ENCODE data around the gene NHLRC4. TPM values are rescaled to one million over a fixed set of nuclear protein-coding genes. Genes with fewer than 3 reads are reported as not detected.

NHLRC4 gene
- total RNA-seq, 2 experiments from 2014 or later, result 0.41 to 0.72 TPM

DNA sequence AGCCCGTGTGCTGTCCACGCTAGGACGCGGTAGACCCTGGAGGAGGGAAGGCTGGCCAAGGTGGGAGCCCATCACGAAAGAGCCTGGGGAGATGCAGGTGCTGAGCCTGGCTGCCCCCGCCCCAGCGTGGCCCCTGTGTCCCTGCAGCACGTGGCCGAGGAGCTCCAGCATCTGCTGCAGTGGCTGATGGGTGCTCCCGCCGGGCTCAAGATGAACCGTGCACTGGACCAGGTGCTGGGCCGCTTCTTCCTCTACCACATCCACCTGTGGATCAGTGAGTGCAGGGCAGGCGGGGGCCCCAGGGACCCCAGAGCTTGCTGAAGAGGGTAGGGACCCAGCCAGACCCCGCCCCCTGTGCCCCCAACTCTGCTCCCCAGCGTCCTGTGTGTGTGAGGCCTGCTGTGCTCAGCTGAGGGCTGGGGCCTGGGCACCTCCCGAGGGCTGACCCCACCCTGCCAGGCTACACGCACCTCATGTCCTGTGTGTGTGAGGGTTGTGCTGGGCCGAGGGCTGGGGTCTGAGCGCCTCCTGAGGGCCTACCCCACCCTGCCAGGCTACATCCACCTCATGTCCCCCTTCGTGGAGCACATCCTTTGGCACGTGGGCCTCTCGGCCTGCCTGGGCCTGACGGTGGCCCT, 11.5 kb downstream of the NHLRC4 start:
- H3K4me3 Mint-ChIP-seq, result no peak overlapping the region
- ChIA-PET POLR2A (interaction anchor here (1.5 to 2.0 kb wide), 2 partner anchors 10 to 58 kb away, joined by 4 to 8 read pairs; partner anchors contain the start of gene METTL26), CTCF (interaction anchor here (1.5 kb wide), 1 partner anchor 19 kb away, joined by 4 read pairs; no protein-coding TSS in a partner anchor)
- ATAC-seq, result no peak
- H3K27me3 Mint-ChIP-seq, result no peaks in the 10 kb centered on the region
- intact Hi-C loops (cut with micrococcal nuclease), result no loop called here
- TF ChIP-seq CTCF (IDR thresholded peaks at IDR 0.05), result no peak
- peaks cover 3% of the 10 kb centered on the region for H3K4me1 Mint-ChIP-seq (ENCODE audit: low read depth)
- H3K36me3 Mint-ChIP-seq (ENCODE audit: low read depth), result no peaks in the 10 kb centered on the region
- no peak for DNase-seq
- no peak overlapping the region for H3K27ac Mint-ChIP-seq
- no peaks in the 10 kb centered on the region for H3K9me3 Mint-ChIP-seq

DNA sequence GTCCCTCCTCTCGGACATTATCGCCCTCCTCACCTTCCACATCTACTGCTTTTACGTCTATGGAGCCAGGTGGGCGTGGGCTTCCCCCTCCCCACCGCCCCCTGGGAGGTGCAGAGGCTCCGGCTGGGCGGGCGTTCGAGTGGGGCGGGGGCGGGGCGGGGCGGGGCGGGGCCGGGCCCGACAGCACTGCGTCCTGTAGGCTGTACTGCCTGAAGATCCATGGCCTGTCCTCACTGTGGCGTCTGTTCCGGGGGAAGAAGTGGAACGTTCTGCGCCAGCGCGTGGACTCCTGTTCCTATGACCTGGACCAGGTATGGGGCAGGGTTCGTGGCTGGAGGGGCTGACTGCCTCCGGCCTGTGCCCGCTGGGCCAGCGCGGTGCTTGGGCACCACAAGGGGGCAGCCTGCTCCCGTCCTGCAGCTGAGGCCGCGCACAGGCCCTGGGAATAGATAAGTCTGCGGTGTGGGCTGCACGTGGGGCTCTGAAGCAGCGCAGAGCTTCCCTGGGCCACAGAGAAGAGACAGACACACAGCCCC, 12.1 kb downstream of the NHLRC4 start:
- H3K27me3 Mint-ChIP-seq, result no peaks in the 10 kb centered on the region
- no peak overlapping the region for H3K27ac Mint-ChIP-seq
- H3K4me1 Mint-ChIP-seq (ENCODE audit: low read depth), result peaks cover 3% of the 10 kb centered on the region
- ChIA-PET CTCF (interaction anchor here (0.7 to 1.5 kb wide), 3 partner anchors 19 to 31 kb away, joined by 3 to 6 read pairs (median 4); no protein-coding TSS in a partner anchor), POLR2A (interaction anchor here (1.5 to 2.0 kb wide), 2 partner anchors 10 to 58 kb away, joined by 4 to 8 read pairs; partner anchors contain the start of gene METTL26)
- ATAC-seq, result peak; percentile 96
- no peaks in the 10 kb centered on the region for H3K9me3 Mint-ChIP-seq
- no peak overlapping the region for H3K4me3 Mint-ChIP-seq
- intact Hi-C loops (cut with micrococcal nuclease), result no loop called here
- peak; percentile 81 for DNase-seq
- no peaks in the 10 kb centered on the region for H3K36me3 Mint-ChIP-seq (ENCODE audit: low read depth)
- peak; percentile 76 for TF ChIP-seq CTCF (IDR thresholded peaks at IDR 0.05)

GRCh38 chr16:580141-580945, 13.5 kb downstream of the NHLRC4 start:
- Mint-ChIP-seq H3K27ac (no peak overlapping the region), H3K4me3 (no peak overlapping the region), H3K9me3 (no peaks in the 10 kb centered on the region), H3K36me3 (ENCODE audit: low read depth) (no peaks in the 10 kb centered on the region), H3K27me3 (no peaks in the 10 kb centered on the region), H3K4me1 (ENCODE audit: low read depth) (peaks cover 3% of the 10 kb centered on the region)
- no peak for TF ChIP-seq CTCF (IDR thresholded peaks at IDR 0.05)
- ATAC-seq (no peak), DNase-seq (no peak)
- intact Hi-C loops (cut with micrococcal nuclease), result loop anchor here (10.0 kb wide), 1 partner anchor 84 kb away; the partner anchor contains the start of gene RHOT2
- POLR2A ChIA-PET, result interaction anchor here (2.0 kb wide), 1 partner anchor 8 kb away, joined by 8 read pairs; no protein-coding TSS in a partner anchor
- CTCF ChIA-PET, result interaction anchor here (1.5 kb wide), 1 partner anchor 17 kb away, joined by 4 read pairs; no protein-coding TSS in a partner anchor

DNA sequence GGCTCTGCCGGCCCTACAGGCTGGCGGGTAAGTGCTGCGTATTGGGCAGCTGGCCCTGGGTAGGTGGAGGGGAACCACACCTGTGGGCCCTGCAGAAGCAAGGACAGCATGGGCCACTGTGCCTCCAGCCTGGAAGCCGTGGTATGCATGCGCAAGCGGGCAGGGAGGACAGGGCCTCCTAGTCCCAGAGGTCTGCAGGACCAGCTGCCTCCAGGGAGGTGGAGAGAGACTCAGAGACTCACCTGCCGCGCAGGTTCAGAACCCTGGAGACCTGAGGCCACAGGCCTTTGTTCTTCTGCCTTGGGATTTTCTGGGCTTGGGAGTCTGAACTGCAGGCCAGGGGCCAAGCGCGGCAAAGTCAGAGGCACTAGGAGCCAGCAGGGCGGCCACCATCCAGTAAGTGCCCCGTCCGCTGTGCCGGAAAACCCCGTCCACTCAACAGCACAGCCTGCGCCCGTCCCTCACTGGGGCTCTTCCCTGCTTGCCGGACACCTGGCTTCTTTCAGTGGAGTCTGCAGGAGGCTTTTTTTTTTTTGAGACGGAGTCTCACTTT, 14.2 kb downstream of the NHLRC4 start:
- H3K9me3 Mint-ChIP-seq, result no peaks in the 10 kb centered on the region
- no peaks in the 10 kb centered on the region for H3K36me3 Mint-ChIP-seq (ENCODE audit: low read depth)
- H3K4me3 Mint-ChIP-seq, result no peak overlapping the region
- intact Hi-C loops (cut with micrococcal nuclease), result loop anchor here (10.0 kb wide), 1 partner anchor 84 kb away; the partner anchor contains the start of gene RHOT2
- DNase-seq (no peak), ATAC-seq (no peak)
- no peak for TF ChIP-seq CTCF (IDR thresholded peaks at IDR 0.05)
- ChIA-PET POLR2A (interaction anchor here (0.9 kb wide), 1 partner anchor 30 kb away, joined by 3 read pairs; no protein-coding TSS in a partner anchor), CTCF (no interaction called here)
- H3K27ac Mint-ChIP-seq, result no peak overlapping the region
- peaks cover 3% of the 10 kb centered on the region for H3K4me1 Mint-ChIP-seq (ENCODE audit: low read depth)
- no peaks in the 10 kb centered on the region for H3K27me3 Mint-ChIP-seq
